ENCODE results near the gene M1AP. TPM values are rescaled to one million over a fixed set of nuclear protein-coding genes. Genes with fewer than 3 reads are reported as not detected.

The M1AP gene
- total and polyA plus RNA-seq, 9 of the 15 experiments (the other 6 are each of a cell fraction or from before 2014, with no cell fraction given) = 0.06 to 0.33 (median 0.11) TPM; not detected in 4

- no peak for FAIRE-seq
Observed at GRCh38 chr2:74645344-74645743, 2.8 kb downstream of the M1AP start.

More at GRCh38 chr2:74645344-74645743, 2.8 kb downstream of the M1AP start:
- Histone ChIP-seq H3K4me2 (ENCODE audit: insufficient read depth, low read length) (no peak overlapping the region), H3K36me3 (ENCODE audit: control insufficient read depth, insufficient read depth, low read length) (no peaks in the 10 kb centered on the region), H3K9me1 (ENCODE audit: control insufficient read depth, insufficient read depth, low read length) (no peaks in the 10 kb centered on the region), H2AFZ (ENCODE audit: low read depth, low read length) (peak overlapping the region; percentile 54; the same call in 1 of the 2 replicates), H3K9ac (ENCODE audit: insufficient read depth in 1 of 2, low read depth in 2 of 2, low read length in 2 of 2) (no peak overlapping the region; a peak in 1 of 4 replicates), H3K79me2 (ENCODE audit: control insufficient read depth, insufficient read depth, low read length) (no peaks in the 10 kb centered on the region), H3K27me3 (ENCODE audit: control insufficient read depth in 2 of 2, insufficient read depth in 2 of 2, low read length in 2 of 2) (peaks cover 0 to 2% of the 10 kb centered on the region in 2 experiments; a peak in 1 of 5 replicates), H4K20me1 (replicated peaks; ENCODE audit: control insufficient read depth, insufficient read depth, low read length) (no peaks in the 10 kb centered on the region), H3K27ac (ENCODE audit: extremely low read depth, low read depth, low read length) (no peak overlapping the region), H3K4me3 (no peak overlapping the region), H3K9me3 (replicated peaks; ENCODE audit: control insufficient read depth, insufficient read depth, low read depth, low read length) (peaks cover 3% of the 10 kb centered on the region; the same call in 1 of the 2 replicates), H3K4me1 (replicated peaks in 1 of 2; ENCODE audit: control insufficient read depth in 2 of 2, insufficient read depth in 2 of 2, low read length in 2 of 2) (peaks cover 0 to 6% of the 10 kb centered on the region in 2 experiments; a peak in 2 of 5 replicates)
- ATAC-seq (no peak), DNase-seq (ENCODE audit: extremely low read depth in 1 of 4, low spot score in 3 of 4) (no peak)
- no TSS peak for BruUV-seq (replicated peaks)
- CTCF ChIA-PET (ENCODE audit: low intra/inter-chr PET ratio) = no interaction called here
- in situ Hi-C loops (cut with MboI) = no loop called here
- POLR2A ChIA-PET = no interaction called here
- TF ChIP-seq FOXP4 (CRISPR knock-in tag; IDR thresholded peaks at IDR 0.05; ENCODE audit: borderline replicate concordance) (no peak), POLR3A (IDR thresholded peaks at IDR 0.05; ENCODE audit: borderline replicate concordance, extremely low read depth, insufficient read depth, insufficient read length) (no peak), YY1 (IDR thresholded peaks at IDR 0.05; ENCODE audit: borderline replicate concordance in 1 of 3, control insufficient read depth in 1 of 3, extremely low read depth in 1 of 3, insufficient read depth in 3 of 3, insufficient read length in 1 of 3, insufficient replicate concordance in 2 of 3, low read depth in 1 of 3, low read length in 2 of 3) (no peak), ZKSCAN8 (CRISPR knock-in tag; IDR thresholded peaks at IDR 0.05) (no peak), RFX1 (IDR thresholded peaks at IDR 0.05) (peak; percentile 67), GATA2 (CRISPR knock-in tag; IDR thresholded peaks at IDR 0.05) (no peak), PKNOX1 (IDR thresholded peaks at IDR 0.05) (0 out of 2 replicates have a peak, but pooled peaks have one; percentile 8), CBFA2T3 (IDR thresholded peaks at IDR 0.05) (no peak), THAP12 (CRISPR knock-in tag; IDR thresholded peaks at IDR 0.05) (no peak), ZFX (CRISPR knock-in tag; IDR thresholded peaks at IDR 0.05) (no peak)
- intact Hi-C loops (cut with micrococcal nuclease) = no loop called here
- WGBS (ENCODE audit: insufficient coverage, low coverage, missing lambda C conversion rate) = 16% methylated on average over 4 of the region's 4 CpGs
